ENCODE data around the gene LBP.
"Not testable (repeated sequence)": the region's sequence is repeated elsewhere in the genome, so short reads cannot be mapped to it uniquely, and the experiment has no call there.

LBP gene

DNA sequence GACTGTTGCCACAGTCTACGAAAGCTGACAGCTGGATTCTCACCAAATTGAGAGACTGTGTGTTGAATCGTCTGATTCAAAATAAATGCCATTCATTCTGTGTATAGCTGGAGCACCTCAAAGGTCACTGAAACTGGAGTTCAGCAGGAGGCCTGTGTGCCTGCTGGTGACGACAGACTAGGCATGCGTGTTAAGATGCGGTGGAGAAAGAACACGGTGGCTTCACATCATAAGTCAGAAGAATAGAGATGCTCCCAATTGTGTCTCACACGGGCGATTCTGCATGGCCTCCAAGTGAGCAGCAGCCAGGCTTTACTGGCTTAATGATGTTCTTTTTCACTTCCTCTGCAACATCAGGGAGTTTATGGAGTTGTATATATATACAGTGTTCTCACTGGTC, 56.5 kb downstream of the LBP start:
- no peak for DNase-seq

- DNase-seq: no peak
Observed at GRCh38 chr20:38404016-38404415, 57.7 kb downstream of the LBP start.

DNA sequence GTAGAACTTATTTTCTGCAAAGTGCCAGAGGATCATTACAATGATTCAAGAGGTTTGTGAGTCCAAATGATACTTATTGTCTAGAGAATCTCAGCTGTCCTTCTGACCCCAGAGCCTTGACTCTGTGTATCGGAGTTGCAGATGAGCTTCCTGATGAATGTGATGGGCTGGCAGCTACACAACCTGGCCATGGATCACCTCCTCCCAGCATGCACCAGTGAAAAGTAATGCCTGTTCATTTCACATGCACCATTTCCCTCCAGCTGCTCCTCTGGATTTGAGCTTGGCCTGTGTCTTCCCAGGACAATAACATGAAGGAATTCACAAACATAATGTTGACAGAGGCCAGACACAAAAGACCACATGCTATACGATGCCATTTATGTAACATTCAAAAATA, 58.9 kb downstream of the LBP start:
- no peak for DNase-seq

DNA sequence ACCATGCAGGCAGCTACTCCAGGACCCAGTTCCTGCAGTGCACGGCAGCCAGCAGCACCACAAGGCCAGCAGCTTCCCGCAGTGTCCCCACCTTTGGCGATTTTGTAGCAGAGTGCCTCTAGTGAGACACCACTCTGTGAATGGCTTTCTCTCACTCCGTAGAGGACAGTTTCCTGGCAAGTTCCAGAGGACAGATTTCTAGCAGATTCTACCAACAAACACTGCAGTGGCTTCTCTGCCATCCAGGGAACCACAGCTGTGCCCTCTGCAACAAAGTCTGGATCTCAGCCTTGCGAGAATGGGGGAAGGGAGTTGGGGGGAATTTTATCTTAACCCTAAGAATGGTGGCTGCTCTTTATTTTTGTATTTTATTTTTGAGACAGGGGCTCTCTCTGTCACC, 60.2 kb downstream of the LBP start:
- no peak for DNase-seq

DNA sequence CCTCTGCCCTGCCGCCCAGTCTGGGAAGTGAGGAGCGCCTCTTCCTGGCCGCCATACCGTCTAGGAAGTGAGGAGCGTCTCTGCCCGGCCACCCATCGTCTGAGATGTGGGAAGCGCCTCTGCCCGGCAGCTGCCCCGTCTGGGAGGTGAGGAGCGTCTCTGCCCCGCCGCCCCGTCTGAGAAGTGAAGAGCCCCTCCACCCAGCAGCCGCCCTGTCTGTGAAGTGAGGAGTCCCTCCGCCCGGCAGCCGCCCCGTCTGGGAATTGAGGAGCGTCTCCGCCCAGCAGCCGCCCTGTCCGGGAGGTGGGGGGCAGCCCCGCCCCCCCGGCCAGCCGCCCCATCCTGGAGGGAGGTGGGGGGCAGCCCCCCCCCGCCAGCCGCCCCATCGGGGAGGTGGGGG, 61.0 kb downstream of the LBP start:
- no peak for DNase-seq

GRCh38 chr20:38407822-38408221, 61.5 kb downstream of the LBP start:
- not testable (repeated sequence) for DNase-seq

GRCh38 chr20:38412877-38413577, 66.7 kb downstream of the LBP start:
- no peak for DNase-seq

DNA sequence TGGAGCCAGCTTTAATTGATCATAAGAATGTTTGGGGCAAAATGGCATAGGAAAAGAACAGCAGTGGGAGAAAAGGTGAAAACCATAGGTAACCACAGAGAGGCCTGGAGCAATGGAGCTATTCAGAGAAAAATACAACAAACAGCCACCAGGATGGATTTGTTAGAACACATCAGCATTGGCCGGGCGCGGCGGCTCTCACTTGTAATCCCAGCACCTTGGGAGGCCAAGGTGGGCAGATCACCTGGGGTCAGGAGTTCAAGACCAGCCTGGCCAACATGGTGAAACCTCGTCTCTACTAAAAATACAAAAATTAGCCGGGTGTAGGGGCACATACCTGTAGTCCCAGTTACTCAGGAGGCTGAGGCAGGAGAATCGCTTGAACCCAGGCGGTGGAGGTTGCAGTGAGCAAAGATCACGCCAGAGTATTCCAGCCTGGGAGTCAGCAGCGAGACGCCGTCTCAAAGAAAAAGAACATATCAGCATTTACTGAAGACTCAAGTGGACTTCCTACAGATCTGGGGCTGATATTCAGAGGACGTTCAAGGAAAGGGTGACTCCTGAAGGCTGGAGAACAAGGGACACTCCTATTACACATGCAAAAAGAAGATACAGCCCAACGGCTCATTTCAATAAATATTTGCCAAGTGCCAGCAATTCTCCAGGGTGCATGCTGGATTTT, 68.6 kb downstream of the LBP start:
- no peak for DNase-seq

GRCh38 chr20:38418509-38419204, 72.4 kb downstream of the LBP start:
- DNase-seq: no peak

GRCh38 chr20:38420388-38421085, 74.3 kb downstream of the LBP start:
- DNase-seq: no peak

DNA sequence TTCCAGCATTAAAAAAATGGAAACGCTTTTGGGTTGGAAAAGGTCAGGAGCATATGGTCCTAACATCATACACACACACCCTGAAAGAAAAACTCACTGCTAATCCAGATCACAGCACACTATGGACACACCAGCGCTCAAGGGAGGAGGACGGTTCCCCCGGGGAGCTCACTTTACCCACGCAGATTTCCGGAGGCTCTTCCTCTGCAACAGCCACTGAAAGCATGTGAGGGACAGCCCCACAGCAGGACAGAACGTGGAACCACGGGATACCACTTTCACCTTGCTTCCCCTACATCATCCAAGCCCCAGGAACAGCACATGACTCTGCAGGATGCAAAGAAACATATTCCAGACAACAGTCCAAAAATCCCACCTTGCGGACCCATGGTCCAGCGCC, 75.6 kb downstream of the LBP start:
- no peak for DNase-seq

- DNase-seq: no peak
Observed at GRCh38 chr20:38423541-38423940, 77.3 kb downstream of the LBP start.

- no peak for DNase-seq
Observed at GRCh38 chr20:38424401-38424800, 78.1 kb downstream of the LBP start.

- DNase-seq: no peak
Observed at GRCh38 chr20:38426006-38426897, 80.0 kb downstream of the LBP start.
